Panc1 (cell line): ENCODE measurements around the gene GMDS. TPM values are rescaled to one million over a fixed set of nuclear protein-coding genes. Genes with fewer than 3 reads are reported as not detected.

Source experiments
- ATAC-seq: fragments of 200-7000 bp; cut with Tn5 transposase; 2 replicates; pipeline ENCODE4 v1.9.1; 2020; ENCODE audit warnings: mild to moderate bottlenecking, moderate library complexity
- BruUV-seq: library from RNA; stranded (reverse); fragments of 400-500 nt; replicated peaks from 2 replicates; lab custom pipeline; 2021; lab: Mats Ljungman, UMichigan
- CTCF ChIA-PET: fragments of 300-600 bp; sonication (Branson Sonifier 250); formaldehyde crosslinking; loops from one replicate; lab custom pipeline; 2022; ENCODE audit warnings: antibody characterized with exemption; lab: Charles Lee
- POLR2A ChIA-PET: fragments of 300-600 bp; sonication (Branson Sonifier 250); formaldehyde crosslinking; loops from one replicate; lab custom pipeline; 2022; ENCODE audit warnings: antibody characterized with exemption; lab: Charles Lee
- DNase-seq: peaks from one replicate; pipeline ENCODE4 v3.0.0-alpha.2; 2010; ENCODE audit warnings: low read depth, low spot score
- H3K27ac ChIP-seq: 2 replicates; pipeline ENCODE4 v1.5.1; 2011; ENCODE audit warnings: mild to moderate bottlenecking, low read length, inconsistent platforms
- H3K27me3 ChIP-seq: fragments of 200-500 bp; sonication (Bioruptor generic); 2 replicates; pipeline ENCODE4 v1.6.0; 2014; ENCODE audit warnings: low read length, inconsistent platforms; ENCODE audit not compliant: control insufficient read depth, insufficient read depth
- H3K36me3 ChIP-seq: fragments of 200-500 bp; sonication (Bioruptor generic); 2 replicates; pipeline ENCODE4 v1.5.1; 2014; ENCODE audit warnings: inconsistent platforms, mild to moderate bottlenecking, low read length, moderate library complexity; ENCODE audit not compliant: control insufficient read depth, insufficient read depth
- H3K4me1 ChIP-seq: 2 replicates; pipeline ENCODE4 v1.5.1; 2011; ENCODE audit warnings: inconsistent platforms, mild to moderate bottlenecking, low read length, moderate library complexity; ENCODE audit not compliant: control insufficient read depth, insufficient read depth
- H3K4me3 ChIP-seq, 2 experiments: 2 replicates each; pipeline ENCODE4 v1.5.1; 2011 to 2012; ENCODE audit warnings: low read depth in 2 of 2, low read length in 2 of 2, mild to moderate bottlenecking in 2 of 2, inconsistent platforms in 1 of 2, moderate library complexity in 1 of 2
- H3K9me3 ChIP-seq: fragments of 200-500 bp; sonication (Bioruptor generic); 2 replicates; pipeline ENCODE4 v1.5.1; 2014; ENCODE audit warnings: low read depth, mild to moderate bottlenecking, inconsistent platforms, low read length, moderate library complexity; ENCODE audit not compliant: control insufficient read depth, insufficient read depth
- POLR2AphosphoS5 ChIP-seq: IDR thresholded peaks from 2 replicates; pipeline ENCODE4 v1.6.1; 2012; ENCODE audit warnings: mild to moderate bottlenecking, low read depth, low read length, moderate library complexity
- REST ChIP-seq, 2 experiments: IDR thresholded peaks; 2 replicates each; pipeline ENCODE4 v1.6.1; 2011 to 2012; ENCODE audit warnings: low read depth in 2 of 2, control low read depth in 1 of 2, low read length in 1 of 2, mild to moderate bottlenecking in 1 of 2, moderate library complexity in 1 of 2; ENCODE audit not compliant: insufficient read depth in 1 of 2
- SIN3A ChIP-seq: IDR thresholded peaks from 2 replicates; pipeline ENCODE4 v1.6.1; 2012; ENCODE audit warnings: low read depth, mild to moderate bottlenecking, low read length, moderate library complexity, borderline replicate concordance; ENCODE audit not compliant: insufficient read depth
- TCF7L2 ChIP-seq: IDR thresholded peaks from 2 replicates; pipeline ENCODE4 v1.6.1; 2011; ENCODE audit warnings: mild to moderate bottlenecking, low read depth, low read length, inconsistent platforms
- in situ Hi-C: cut with HindIII; loops from 2 replicates; pipeline ENCODE4 v1.10.0; 2016; ENCODE audit warnings: low sequenced_read_pairs, low pct_unique_long_range_greater_than_20kb
- intact Hi-C: fragments of 100-400 bp; cut with micrococcal nuclease; formaldehyde crosslinking; loops from one replicate; pipeline ENCODE4 v1.10.0; 2022; ENCODE audit not compliant: unreplicated experiment
- total RNA-seq: library from RNA; stranded (reverse); gene quantifications from one replicate; pipeline ENCODE4 v1.2.1, GENCODE V29; 2021; ENCODE audit not compliant: unreplicated experiment
- TF ChIP-seq, protein P1 (sequence below): fragments of 450-650 bp; IDR thresholded peaks from 2 replicates; pipeline ENCODE4 v1.5.1; 2017; ENCODE audit warnings: mild to moderate bottlenecking

GMDS gene
- total RNA-seq, 1 experiment from 2014 or later: 9.8 TPM

DNA sequence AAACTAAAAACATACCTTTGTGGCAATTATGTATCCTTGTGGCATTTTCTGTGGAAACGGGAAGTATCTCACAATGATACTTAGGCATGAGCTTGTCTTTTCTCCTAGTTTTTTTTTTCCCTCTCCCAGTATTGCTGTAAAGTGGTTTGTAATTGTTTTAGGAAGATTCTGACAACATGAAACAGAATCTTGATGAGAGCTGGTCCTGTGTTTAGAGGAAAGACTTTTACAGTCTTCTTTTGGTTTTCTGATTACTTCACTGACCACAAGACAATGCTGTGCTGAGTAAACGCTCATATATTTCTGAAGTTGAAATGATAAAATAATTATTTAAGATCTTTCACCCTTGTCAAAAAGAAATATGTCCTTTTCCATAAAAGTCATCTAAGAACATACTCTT, 434.5 kb downstream of the GMDS start:
- ATAC-seq: no peak
- Histone ChIP-seq H3K27ac (no peak overlapping the region), H3K36me3 (no peaks in the 10 kb centered on the region), H3K4me3 (no peak overlapping the region), H3K4me1 (no peaks in the 10 kb centered on the region), H3K9me3 (no peaks in the 10 kb centered on the region), H3K27me3 (0 out of 2 replicates have a peak, but pooled peaks cover 2% of the 10 kb centered on the region)
- BruUV-seq: no TSS peak
- ChIA-PET CTCF (no interaction called here), POLR2A (no interaction called here)
- DNase-seq: no peak
- intact Hi-C loops: no loop called here
- in situ Hi-C loops: no loop called here
- TF ChIP-seq SIN3A: no peak
- TF ChIP-seq REST (IDR thresholded peaks at IDR 0.05; ENCODE audit: insufficient read depth in 1 of 2, low read depth in 2 of 2, low read length in 1 of 2): no peak
- no peak for TF ChIP-seq POLR2AphosphoS5
- TF ChIP-seq TCF7L2: no peak
- TF ChIP-seq, protein P1, sequence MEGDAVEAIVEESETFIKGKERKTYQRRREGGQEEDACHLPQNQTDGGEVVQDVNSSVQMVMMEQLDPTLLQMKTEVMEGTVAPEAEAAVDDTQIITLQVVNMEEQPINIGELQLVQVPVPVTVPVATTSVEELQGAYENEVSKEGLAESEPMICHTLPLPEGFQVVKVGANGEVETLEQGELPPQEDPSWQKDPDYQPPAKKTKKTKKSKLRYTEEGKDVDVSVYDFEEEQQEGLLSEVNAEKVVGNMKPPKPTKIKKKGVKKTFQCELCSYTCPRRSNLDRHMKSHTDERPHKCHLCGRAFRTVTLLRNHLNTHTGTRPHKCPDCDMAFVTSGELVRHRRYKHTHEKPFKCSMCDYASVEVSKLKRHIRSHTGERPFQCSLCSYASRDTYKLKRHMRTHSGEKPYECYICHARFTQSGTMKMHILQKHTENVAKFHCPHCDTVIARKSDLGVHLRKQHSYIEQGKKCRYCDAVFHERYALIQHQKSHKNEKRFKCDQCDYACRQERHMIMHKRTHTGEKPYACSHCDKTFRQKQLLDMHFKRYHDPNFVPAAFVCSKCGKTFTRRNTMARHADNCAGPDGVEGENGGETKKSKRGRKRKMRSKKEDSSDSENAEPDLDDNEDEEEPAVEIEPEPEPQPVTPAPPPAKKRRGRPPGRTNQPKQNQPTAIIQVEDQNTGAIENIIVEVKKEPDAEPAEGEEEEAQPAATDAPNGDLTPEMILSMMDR: no peak

DNA sequence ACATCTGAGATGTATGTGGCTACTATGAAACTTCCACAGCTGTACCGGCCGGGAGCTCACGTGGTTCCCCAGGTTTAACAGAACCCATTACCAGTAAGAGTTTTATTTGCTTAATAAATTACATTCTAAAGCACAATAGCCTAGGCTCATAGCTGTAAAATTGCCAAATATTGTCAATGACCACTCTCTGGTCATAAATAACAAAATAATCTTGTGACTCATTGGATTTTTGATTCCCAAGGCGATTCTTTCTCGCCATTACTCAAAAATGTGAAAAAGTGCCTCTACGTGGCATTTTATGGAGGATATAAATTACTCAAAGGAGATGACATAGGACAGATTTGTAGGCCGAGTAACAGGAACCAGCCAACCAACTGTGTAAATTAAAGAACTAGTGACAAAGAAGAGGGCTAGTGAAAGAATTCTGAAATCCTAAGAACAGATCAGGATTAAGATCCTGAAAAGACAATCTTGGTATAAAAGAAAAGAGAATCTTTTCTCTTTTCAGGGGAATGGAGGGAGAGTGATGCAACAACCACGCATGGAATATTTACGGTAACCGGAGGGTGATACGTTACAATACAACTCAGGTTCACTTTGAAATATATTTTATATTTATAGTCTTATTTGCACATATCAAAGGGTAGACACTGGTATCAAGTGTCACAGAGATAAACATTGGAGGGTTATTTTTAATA, 436.0 kb downstream of the GMDS start:
- Histone ChIP-seq H3K4me3 (no peak overlapping the region), H3K27ac (no peak overlapping the region), H3K9me3 (no peaks in the 10 kb centered on the region), H3K27me3 (no peaks in the 10 kb centered on the region), H3K36me3 (no peaks in the 10 kb centered on the region), H3K4me1 (no peaks in the 10 kb centered on the region)
- TF ChIP-seq REST (IDR thresholded peaks at IDR 0.05; ENCODE audit: insufficient read depth in 1 of 2, low read depth in 2 of 2, low read length in 1 of 2): no peak
- no peak for TF ChIP-seq POLR2AphosphoS5
- no peak for TF ChIP-seq TCF7L2
- no peak for TF ChIP-seq SIN3A
- TF ChIP-seq, protein P1: no peak
- intact Hi-C loops (no loop called here), in situ Hi-C loops (no loop called here)
- DNase-seq (no peak), ATAC-seq (no peak)
- POLR2A ChIA-PET: no interaction called here
- CTCF ChIA-PET: no interaction called here
- BruUV-seq: no TSS peak
